ENCODE data around the gene ABCC8. TPM values are rescaled to one million over a fixed set of nuclear protein-coding genes. Genes with fewer than 3 reads are reported as not detected.

The ABCC8 gene
- not detected in 2 replicates for total RNA-seq (2014; rRNA removed; shearing (Covaris generic))

- no peak for DNase-seq (ENCODE audit: low spot score)
Observed at GRCh38 chr11:17476317-17477083, at the start of gene ABCC8. TSS of gene ABCC8 (minus strand) at chr11:17476845. CDS start at chr11:17476776, 69 bp downstream.

GRCh38 chr11:17526326-17526725 is 49.7 kb upstream of the ABCC8 start:
- no peak for DNase-seq (ENCODE audit: low spot score)

GRCh38 chr11:17525570-17525969 is 48.9 kb upstream of the ABCC8 start:
- no peak for DNase-seq (ENCODE audit: low spot score)

GRCh38 chr11:17524221-17524620 is 47.6 kb upstream of the ABCC8 start:
- no peak for DNase-seq (ENCODE audit: low spot score)

GRCh38 chr11:17522655-17523054 is 46.0 kb upstream of the ABCC8 start:
- DNase-seq (ENCODE audit: low spot score): no peak

- no peak for DNase-seq (ENCODE audit: low spot score)
Observed at GRCh38 chr11:17521106-17521900, 44.7 kb upstream of the ABCC8 start.

GRCh38 chr11:17519061-17519885 is 42.6 kb upstream of the ABCC8 start:
- no peak for DNase-seq (ENCODE audit: low spot score)

GRCh38 chr11:17518366-17518765 is 41.7 kb upstream of the ABCC8 start:
- DNase-seq (ENCODE audit: low spot score): no peak

- DNase-seq (ENCODE audit: low spot score): no peak
Observed at GRCh38 chr11:17517186-17517585, 40.5 kb upstream of the ABCC8 start.

- no peak for DNase-seq (ENCODE audit: low spot score)
Observed at GRCh38 chr11:17516551-17517150, 40.0 kb upstream of the ABCC8 start.

GRCh38 chr11:17515443-17516176 is 39.0 kb upstream of the ABCC8 start:
- no peak for DNase-seq (ENCODE audit: low spot score)

GRCh38 chr11:17514476-17514875 is 37.8 kb upstream of the ABCC8 start:
- DNase-seq (ENCODE audit: low spot score): no peak

- no peak for DNase-seq (ENCODE audit: low spot score)
Observed at GRCh38 chr11:17513853-17514252, 37.2 kb upstream of the ABCC8 start.

- DNase-seq (ENCODE audit: low spot score): no peak
Observed at GRCh38 chr11:17512101-17512500, 35.5 kb upstream of the ABCC8 start.

- no peak for DNase-seq (ENCODE audit: low spot score)
Observed at GRCh38 chr11:17511571-17511970, 34.9 kb upstream of the ABCC8 start.

- DNase-seq (ENCODE audit: low spot score): no peak
Observed at GRCh38 chr11:17510507-17511206, 34.0 kb upstream of the ABCC8 start.

- no peak for DNase-seq (ENCODE audit: low spot score)
Observed at GRCh38 chr11:17508791-17509190, 32.1 kb upstream of the ABCC8 start.

- DNase-seq (ENCODE audit: low spot score): peak; percentile 14
Observed at GRCh38 chr11:17508306-17508705, 31.7 kb upstream of the ABCC8 start.

- no peak for DNase-seq (ENCODE audit: low spot score)
Observed at GRCh38 chr11:17507773-17508172, 31.1 kb upstream of the ABCC8 start.

- no peak for DNase-seq (ENCODE audit: low spot score)
Observed at GRCh38 chr11:17506942-17507341, 30.3 kb upstream of the ABCC8 start.

All from A172 (cell line).